Muscle layer of colon (tissue), 2 donors: ENCODE measurements around the gene SYT13.

Experiments
- H3K27ac ChIP-seq: one replicate; pipeline ENCODE4 v1.7.0; 2013; ENCODE audit warnings: low read depth, mild to moderate bottlenecking, low read length, moderate library complexity
- H3K27me3 ChIP-seq, 2 donors: one replicate each; pipeline ENCODE4 v1.7.0; 2013; ENCODE audit warnings: low read length in 2 of 2, mild to moderate bottlenecking in 2 of 2; ENCODE audit not compliant: insufficient read depth in 2 of 2, control insufficient read depth in 1 of 2
- H3K36me3 ChIP-seq: one replicate; pipeline ENCODE4 v1.7.0; 2013; ENCODE audit warnings: mild to moderate bottlenecking, low read length; ENCODE audit not compliant: insufficient read depth
- H3K4me1 ChIP-seq: one replicate; pipeline ENCODE4 v1.7.0; 2013; ENCODE audit warnings: mild to moderate bottlenecking, low read length; ENCODE audit not compliant: insufficient read depth
- H3K4me3 ChIP-seq, 2 donors: one replicate each; pipeline ENCODE4 v1.7.0; 2013; ENCODE audit warnings: low read length in 2 of 2, low read depth in 1 of 2, mild to moderate bottlenecking in 1 of 2, moderate library complexity in 1 of 2
- H3K9ac ChIP-seq: one replicate; pipeline ENCODE4 v1.7.0; 2013; ENCODE audit warnings: low read length
- H3K9me3 ChIP-seq: one replicate; pipeline ENCODE4 v1.7.0; 2013; ENCODE audit warnings: mild to moderate bottlenecking, low read length
- donor health status: abdominal sarcoma.
- donor health status: Adenocarcinoma of cecum.

The SYT13 gene

GRCh38 chr11:45243967-45244366, 42.2 kb downstream of the SYT13 start:
- no peaks in the 10 kb centered on the region for H3K4me1 ChIP-seq
- H3K9me3 ChIP-seq = no peaks in the 10 kb centered on the region
- no peak overlapping the region for H3K9ac ChIP-seq
- H3K27ac ChIP-seq = no peak overlapping the region
- no peaks in the 10 kb centered on the region for H3K36me3 ChIP-seq
- H3K27me3 ChIP-seq = no peaks in the 10 kb centered on the region
- no peak overlapping the region for H3K4me3 ChIP-seq

GRCh38 chr11:45239733-45240132, 46.4 kb downstream of the SYT13 start:
- Histone ChIP-seq H3K27me3 (peaks cover 0 to 6% of the 10 kb centered on the region in 2 donors), H3K4me1 (no peaks in the 10 kb centered on the region), H3K27ac (no peak overlapping the region), H3K36me3 (no peaks in the 10 kb centered on the region), H3K4me3 (no peak overlapping the region), H3K9ac (no peak overlapping the region), H3K9me3 (no peaks in the 10 kb centered on the region)

GRCh38 chr11:45238724-45239123, 47.4 kb downstream of the SYT13 start:
- Histone ChIP-seq H3K27me3 (peaks cover 0 to 6% of the 10 kb centered on the region in 2 donors), H3K4me1 (no peaks in the 10 kb centered on the region), H3K4me3 (no peak overlapping the region), H3K9me3 (no peaks in the 10 kb centered on the region), H3K27ac (no peak overlapping the region), H3K36me3 (no peaks in the 10 kb centered on the region), H3K9ac (no peak overlapping the region)

GRCh38 chr11:45237711-45238315, 48.3 kb downstream of the SYT13 start:
- Histone ChIP-seq H3K4me3 (no peak overlapping the region), H3K27ac (no peak overlapping the region), H3K27me3 (peaks cover 0 to 6% of the 10 kb centered on the region in 2 donors), H3K36me3 (no peaks in the 10 kb centered on the region), H3K9me3 (no peaks in the 10 kb centered on the region), H3K4me1 (no peaks in the 10 kb centered on the region), H3K9ac (no peak overlapping the region)

- Histone ChIP-seq H3K9ac (no peak overlapping the region), H3K4me1 (no peaks in the 10 kb centered on the region), H3K27ac (no peak overlapping the region), H3K4me3 (no peak overlapping the region), H3K9me3 (no peaks in the 10 kb centered on the region), H3K36me3 (no peaks in the 10 kb centered on the region), H3K27me3 (peaks cover 0 to 6% of the 10 kb centered on the region in 2 donors)
Measured at GRCh38 chr11:45234306-45235006, 51.7 kb downstream of the SYT13 start.

GRCh38 chr11:45233804-45234170, 52.4 kb downstream of the SYT13 start:
- Histone ChIP-seq H3K9ac (no peak overlapping the region), H3K4me1 (no peaks in the 10 kb centered on the region), H3K27ac (no peak overlapping the region)

GRCh38 chr11:45233121-45233803, 52.9 kb downstream of the SYT13 start:
- no peak overlapping the region for H3K4me3 ChIP-seq
- H3K27ac ChIP-seq = no peak overlapping the region
- peaks cover 0 to 6% of the 10 kb centered on the region in 2 donors for H3K27me3 ChIP-seq
- no peaks in the 10 kb centered on the region for H3K36me3 ChIP-seq
- H3K9ac ChIP-seq = no peak overlapping the region
- H3K4me1 ChIP-seq = no peaks in the 10 kb centered on the region
- H3K9me3 ChIP-seq = no peaks in the 10 kb centered on the region

More at GRCh38 chr11:45233804-45234170, 52.4 kb downstream of the SYT13 start:
- Histone ChIP-seq H3K9me3 (no peaks in the 10 kb centered on the region), H3K36me3 (no peaks in the 10 kb centered on the region), H3K27me3 (peaks cover 0 to 6% of the 10 kb centered on the region in 2 donors), H3K4me3 (no peak overlapping the region)

GRCh38 chr11:45232341-45233080, 53.6 kb downstream of the SYT13 start:
- Histone ChIP-seq H3K4me3 (no peak overlapping the region), H3K9ac (no peak overlapping the region), H3K27ac (no peak overlapping the region), H3K9me3 (no peaks in the 10 kb centered on the region), H3K27me3 (peaks cover 0 to 1% of the 10 kb centered on the region in 2 donors), H3K4me1 (no peaks in the 10 kb centered on the region), H3K36me3 (peaks cover under 1% of the 10 kb centered on the region)

- peaks cover 20% of the 10 kb centered on the region for H3K36me3 ChIP-seq
- H3K9me3 ChIP-seq = no peaks in the 10 kb centered on the region
- H3K4me1 ChIP-seq = no peaks in the 10 kb centered on the region
- no peaks in the 10 kb centered on the region for H3K27me3 ChIP-seq
- H3K9ac ChIP-seq = no peak overlapping the region
- no peak overlapping the region for H3K4me3 ChIP-seq
- no peak overlapping the region for H3K27ac ChIP-seq
Measured at GRCh38 chr11:45229401-45230020, 56.6 kb downstream of the SYT13 start.

- Histone ChIP-seq H3K9me3 (no peaks in the 10 kb centered on the region), H3K27ac (no peak overlapping the region), H3K4me3 (no peak overlapping the region), H3K9ac (no peak overlapping the region), H3K36me3 (peaks cover 25% of the 10 kb centered on the region), H3K4me1 (no peaks in the 10 kb centered on the region), H3K27me3 (no peaks in the 10 kb centered on the region)
Measured at GRCh38 chr11:45227836-45228235, 58.3 kb downstream of the SYT13 start.

- Histone ChIP-seq H3K9ac (no peak overlapping the region), H3K27me3 (no peaks in the 10 kb centered on the region), H3K27ac (no peak overlapping the region), H3K4me1 (no peaks in the 10 kb centered on the region), H3K9me3 (no peaks in the 10 kb centered on the region), H3K4me3 (no peak overlapping the region), H3K36me3 (peaks cover 33% of the 10 kb centered on the region)
Measured at GRCh38 chr11:45226901-45227300, 59.2 kb downstream of the SYT13 start.
